PC-9 (cell line): ENCODE results near the gene MACC1. TPM values are rescaled to one million over a fixed set of nuclear protein-coding genes. Genes with fewer than 3 reads are reported as not detected.

ENCODE experiments used
- BruUV-seq: library from RNA; stranded (reverse); fragments of 400-500 nt; replicated peaks from 2 replicates; lab custom pipeline; 2021; lab: Mats Ljungman, UMichigan
- CTCF ChIA-PET: fragments of 300-600 bp; sonication (Branson Sonifier 250); formaldehyde crosslinking; loops from one replicate; lab custom pipeline; 2022; ENCODE audit warnings: antibody characterized with exemption; lab: Charles Lee
- POLR2A ChIA-PET: fragments of 300-600 bp; sonication (Branson Sonifier 250); formaldehyde crosslinking; loops from one replicate; lab custom pipeline; 2022; ENCODE audit warnings: antibody characterized with exemption; ENCODE audit not compliant: unreplicated experiment; lab: Charles Lee
- DNase-seq, 2 experiments: peaks; one replicate each; pipeline versions ENCODE4 v3.0.0 to v3.0.0-alpha.2; 2015 to 2022; ENCODE audit warnings: mixed read lengths in 1 of 2
- H2AFZ ChIP-seq: fragments of 200-600 bp; sonication (generic); 2 replicates; pipeline ENCODE4 v1.8.1; 2017; ENCODE audit warnings: antibody characterized with exemption
- H3F3A ChIP-seq: fragments of 200-600 bp; sonication (generic); 2 replicates; pipeline ENCODE4 v1.8.1; 2017; ENCODE audit warnings: antibody characterized with exemption, mild to moderate bottlenecking, low read depth; ENCODE audit not compliant: insufficient read depth
- H3K27ac ChIP-seq: fragments of 200-600 bp; sonication (generic); 2 replicates; pipeline ENCODE4 v1.6.1; 2016; ENCODE audit warnings: mixed run types
- H3K27me3 ChIP-seq: fragments of 200-600 bp; sonication (generic); 2 replicates; pipeline ENCODE4 v1.6.1; 2016; ENCODE audit warnings: low read depth, mixed run types; ENCODE audit not compliant: insufficient read depth
- H3K36me3 ChIP-seq: fragments of 200-600 bp; sonication (generic); 2 replicates; pipeline ENCODE4 v1.6.1; 2016; ENCODE audit warnings: low read depth, mixed run types
- H3K4me1 ChIP-seq: fragments of 200-600 bp; sonication (generic); replicated peaks from 2 replicates; pipeline ENCODE4 v1.6.1; 2016; ENCODE audit warnings: mixed run types; ENCODE audit not compliant: insufficient read depth
- H3K4me2 ChIP-seq: fragments of 200-600 bp; sonication (generic); 2 replicates; pipeline ENCODE4 v1.6.1; 2017; ENCODE audit warnings: mixed run types
- H3K4me3 ChIP-seq: fragments of 200-600 bp; sonication (generic); 2 replicates; pipeline ENCODE4 v1.6.1; 2016; ENCODE audit warnings: mixed run types
- H3K79me2 ChIP-seq: fragments of 200-600 bp; sonication (generic); 2 replicates; pipeline ENCODE4 v1.6.1; 2017; ENCODE audit warnings: low read depth, mixed run types
- H3K9me2 ChIP-seq: fragments of 200-600 bp; sonication (generic); 2 replicates; pipeline ENCODE4 v1.8.1; 2017; ENCODE audit warnings: mild to moderate bottlenecking; ENCODE audit not compliant: insufficient read depth
- H3K9me3 ChIP-seq: fragments of 200-600 bp; sonication (generic); 2 replicates; pipeline ENCODE4 v1.8.1; 2016; ENCODE audit warnings: low read depth; ENCODE audit not compliant: insufficient read depth
- H4K20me1 ChIP-seq: fragments of 200-600 bp; sonication (generic); 2 replicates; pipeline ENCODE4 v1.8.1; 2017; ENCODE audit not compliant: insufficient read depth
- EZH2 ChIP-seq: fragments of 200-600 bp; sonication (generic); IDR thresholded peaks from 2 replicates; pipeline ENCODE4 v1.8.0; 2017; ENCODE audit warnings: antibody characterized with exemption, low read depth
- intact Hi-C: fragments of 100-400 bp; cut with micrococcal nuclease; formaldehyde crosslinking; loops from one replicate; pipeline ENCODE4 v1.10.0; 2022; ENCODE audit not compliant: unreplicated experiment
- total RNA-seq: library from RNA; stranded (reverse); gene quantifications from 2 replicates; pipeline ENCODE4 v1.2.3, GENCODE V29; 2021
- TF ChIP-seq, protein P1 (sequence below): fragments of 200-600 bp; sonication (generic); conservative IDR thresholded peaks from 2 replicates; pipeline ENCODE4 v1.6.1; 2017; ENCODE audit warnings: mixed run types, antibody characterized with exemption, mild to moderate bottlenecking, moderate library complexity

Gene MACC1
- total RNA-seq, 1 experiment from 2014 or later: 50.8 TPM

DNA sequence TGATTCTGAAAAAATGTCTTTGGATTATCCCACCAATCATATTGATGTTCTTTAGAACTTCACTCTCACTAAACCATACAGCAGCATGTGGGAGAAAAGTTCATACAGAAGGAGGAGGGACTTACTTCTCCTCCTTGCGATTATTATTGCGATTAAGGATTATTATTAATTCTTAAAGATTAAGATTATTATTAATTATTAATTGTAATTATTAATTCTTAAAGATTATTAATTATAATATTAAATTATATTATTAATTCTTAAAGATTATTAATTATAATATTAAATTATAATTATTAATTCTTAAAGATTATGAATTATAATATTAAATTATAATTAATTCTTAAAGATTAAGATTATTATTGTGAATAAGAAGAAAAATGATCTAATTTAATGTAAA is 80.5 kb downstream of the MACC1 start:
- Histone ChIP-seq H3K4me2 (no peak overlapping the region), H3K79me2 (no peaks in the 10 kb centered on the region), H3K27me3 (no peaks in the 10 kb centered on the region), H3F3A (peaks cover 8% of the 10 kb centered on the region), H4K20me1 (no peaks in the 10 kb centered on the region), H3K9me3 (no peaks in the 10 kb centered on the region), H3K4me3 (no peak overlapping the region), H3K4me1 (peaks cover 31% of the 10 kb centered on the region), H2AFZ (no peak overlapping the region), H3K36me3 (peaks cover 16% of the 10 kb centered on the region; the same call in 1 of the 2 replicates), H3K27ac (no peak overlapping the region), H3K9me2 (no peaks in the 10 kb centered on the region)
- ChIA-PET CTCF (no interaction called here), POLR2A (no interaction called here)
- intact Hi-C loops: no loop called here
- TF ChIP-seq, protein P1, sequence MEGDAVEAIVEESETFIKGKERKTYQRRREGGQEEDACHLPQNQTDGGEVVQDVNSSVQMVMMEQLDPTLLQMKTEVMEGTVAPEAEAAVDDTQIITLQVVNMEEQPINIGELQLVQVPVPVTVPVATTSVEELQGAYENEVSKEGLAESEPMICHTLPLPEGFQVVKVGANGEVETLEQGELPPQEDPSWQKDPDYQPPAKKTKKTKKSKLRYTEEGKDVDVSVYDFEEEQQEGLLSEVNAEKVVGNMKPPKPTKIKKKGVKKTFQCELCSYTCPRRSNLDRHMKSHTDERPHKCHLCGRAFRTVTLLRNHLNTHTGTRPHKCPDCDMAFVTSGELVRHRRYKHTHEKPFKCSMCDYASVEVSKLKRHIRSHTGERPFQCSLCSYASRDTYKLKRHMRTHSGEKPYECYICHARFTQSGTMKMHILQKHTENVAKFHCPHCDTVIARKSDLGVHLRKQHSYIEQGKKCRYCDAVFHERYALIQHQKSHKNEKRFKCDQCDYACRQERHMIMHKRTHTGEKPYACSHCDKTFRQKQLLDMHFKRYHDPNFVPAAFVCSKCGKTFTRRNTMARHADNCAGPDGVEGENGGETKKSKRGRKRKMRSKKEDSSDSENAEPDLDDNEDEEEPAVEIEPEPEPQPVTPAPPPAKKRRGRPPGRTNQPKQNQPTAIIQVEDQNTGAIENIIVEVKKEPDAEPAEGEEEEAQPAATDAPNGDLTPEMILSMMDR: no peak
- TF ChIP-seq EZH2: no peak
- no peak for DNase-seq
- no TSS peak for BruUV-seq

DNA sequence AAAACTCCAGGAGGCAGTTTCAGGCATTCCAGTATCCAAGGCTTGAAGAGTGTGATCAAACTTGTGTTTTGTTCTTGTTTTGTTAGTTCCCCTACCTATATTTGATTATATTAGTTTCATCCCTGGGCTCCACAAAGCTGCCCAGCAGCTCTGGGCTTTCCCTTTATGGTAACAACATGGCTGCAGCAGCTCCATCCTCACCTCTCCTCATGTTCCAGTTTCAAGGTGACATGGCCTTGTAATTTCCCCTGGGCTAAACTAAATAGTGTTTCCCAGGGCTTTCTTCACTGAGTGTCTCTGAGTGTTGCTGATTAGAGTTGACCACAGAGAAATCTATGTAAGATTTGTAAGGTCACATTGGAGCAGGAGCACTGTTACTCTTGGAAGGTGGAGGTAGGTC is 83.4 kb downstream of the MACC1 start:
- ChIA-PET POLR2A (no interaction called here), CTCF (interaction anchor here (0.6 kb wide), 1 partner anchor 183 kb away, joined by 3 read pairs; no protein-coding TSS in a partner anchor)
- no peak overlapping the region for H2AFZ ChIP-seq
- no TSS peak for BruUV-seq
- no peaks in the 10 kb centered on the region for H3K9me2 ChIP-seq
- H4K20me1 ChIP-seq: no peaks in the 10 kb centered on the region
- no peak for DNase-seq
- peaks cover 16% of the 10 kb centered on the region; the same call in 1 of the 2 replicates for H3K36me3 ChIP-seq
- no peak overlapping the region for H3K4me3 ChIP-seq
- TF ChIP-seq EZH2: no peak
- TF ChIP-seq, protein P1: no peak
- H3K4me1 ChIP-seq: peaks cover 31% of the 10 kb centered on the region
- no peak overlapping the region for H3K27ac ChIP-seq
- intact Hi-C loops: loop anchor here (5.0 kb wide), 2 partner anchors 162 to 177 kb away; no protein-coding TSS in a partner anchor
- H3K9me3 ChIP-seq: no peaks in the 10 kb centered on the region
- no peaks in the 10 kb centered on the region for H3K27me3 ChIP-seq
- peaks cover 8% of the 10 kb centered on the region for H3F3A ChIP-seq
- no peaks in the 10 kb centered on the region for H3K79me2 ChIP-seq
- no peak overlapping the region for H3K4me2 ChIP-seq

DNA sequence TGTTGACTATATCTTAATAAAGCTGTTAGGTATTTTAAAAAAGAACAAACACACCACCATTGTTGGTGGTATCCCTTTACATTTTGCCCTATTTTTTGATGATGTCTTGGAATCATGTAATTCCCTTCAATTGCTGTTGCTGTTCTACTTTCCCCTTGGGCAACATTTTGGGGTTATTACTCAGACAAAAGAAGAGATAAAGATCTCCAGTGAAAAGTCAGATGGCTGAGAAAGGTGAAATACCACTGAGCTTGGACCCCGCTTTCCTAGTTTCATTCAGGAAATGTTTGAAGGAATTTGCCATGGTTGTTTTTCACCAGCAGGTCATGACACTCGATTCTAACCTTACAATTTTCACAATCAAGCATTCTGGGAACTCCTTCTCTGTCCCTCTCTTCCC is 84.6 kb downstream of the MACC1 start:
- Histone ChIP-seq H3K27me3 (no peaks in the 10 kb centered on the region), H3K4me3 (no peak overlapping the region), H4K20me1 (no peaks in the 10 kb centered on the region), H3K9me2 (no peaks in the 10 kb centered on the region), H3K36me3 (peaks cover 16% of the 10 kb centered on the region; the same call in 1 of the 2 replicates), H3K27ac (peak overlapping the region; percentile 54), H3K4me2 (0 out of 2 replicates have a peak overlapping the region, but pooled peaks have one; percentile 0), H3K79me2 (no peaks in the 10 kb centered on the region), H3F3A (peaks cover 8% of the 10 kb centered on the region), H2AFZ (no peak overlapping the region), H3K9me3 (no peaks in the 10 kb centered on the region), H3K4me1 (peaks cover 31% of the 10 kb centered on the region)
- TF ChIP-seq EZH2: no peak
- no TSS peak for BruUV-seq
- POLR2A ChIA-PET: interaction anchor here (0.6 kb wide), 1 partner anchor 275 kb away, joined by 5 read pairs; no protein-coding TSS in a partner anchor
- DNase-seq: peak; percentile 38 to 81
- intact Hi-C loops: loop anchor here (5.0 kb wide), 2 partner anchors 160 to 175 kb away; no protein-coding TSS in a partner anchor
- CTCF ChIA-PET: interaction anchor here (0.6 kb wide), 1 partner anchor 378 kb away, joined by 3 read pairs; no protein-coding TSS in a partner anchor
